ENCODE results near the gene IL15RA.
"Not testable (repeated sequence)": the region's sequence is repeated elsewhere in the genome, so short reads cannot be mapped to it uniquely, and the experiment has no call there.

The IL15RA gene

GRCh38 chr10:6005856-6006395 lies 28.6 kb upstream of the IL15RA start:
- no peak for DNase-seq

DNA sequence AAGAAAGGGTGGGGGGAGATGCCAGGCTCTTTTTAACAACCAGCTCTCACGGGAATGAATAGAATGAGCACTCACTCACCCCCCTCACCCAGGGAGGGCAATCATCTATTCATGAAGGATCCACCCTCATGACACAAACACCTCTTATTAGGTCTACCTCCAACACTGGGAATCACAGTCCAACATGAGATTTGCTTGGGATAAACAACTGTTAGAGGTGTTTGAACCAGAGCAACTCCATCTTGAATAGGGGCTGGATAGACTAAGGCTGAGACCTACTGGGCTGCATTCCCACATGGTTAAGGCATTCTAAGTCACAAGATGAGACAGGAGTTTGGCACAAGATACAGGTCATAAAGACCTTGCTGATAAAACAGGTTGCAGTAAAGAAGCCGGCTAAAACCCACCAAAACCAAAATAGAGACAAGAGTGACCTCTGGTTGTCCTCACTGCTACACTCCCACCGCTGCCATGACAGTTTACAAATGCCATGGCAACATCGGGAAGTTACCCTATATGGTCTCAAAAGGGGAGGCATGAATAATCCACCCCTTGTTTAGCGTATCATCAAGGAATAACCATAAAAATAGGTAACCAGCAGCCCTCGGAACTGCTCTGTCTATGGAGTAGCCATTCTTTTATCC lies 27.9 kb upstream of the IL15RA start:
- not testable (repeated sequence) for DNase-seq

GRCh38 chr10:6002809-6003510 lies 25.6 kb upstream of the IL15RA start:
- no peak for DNase-seq

DNA sequence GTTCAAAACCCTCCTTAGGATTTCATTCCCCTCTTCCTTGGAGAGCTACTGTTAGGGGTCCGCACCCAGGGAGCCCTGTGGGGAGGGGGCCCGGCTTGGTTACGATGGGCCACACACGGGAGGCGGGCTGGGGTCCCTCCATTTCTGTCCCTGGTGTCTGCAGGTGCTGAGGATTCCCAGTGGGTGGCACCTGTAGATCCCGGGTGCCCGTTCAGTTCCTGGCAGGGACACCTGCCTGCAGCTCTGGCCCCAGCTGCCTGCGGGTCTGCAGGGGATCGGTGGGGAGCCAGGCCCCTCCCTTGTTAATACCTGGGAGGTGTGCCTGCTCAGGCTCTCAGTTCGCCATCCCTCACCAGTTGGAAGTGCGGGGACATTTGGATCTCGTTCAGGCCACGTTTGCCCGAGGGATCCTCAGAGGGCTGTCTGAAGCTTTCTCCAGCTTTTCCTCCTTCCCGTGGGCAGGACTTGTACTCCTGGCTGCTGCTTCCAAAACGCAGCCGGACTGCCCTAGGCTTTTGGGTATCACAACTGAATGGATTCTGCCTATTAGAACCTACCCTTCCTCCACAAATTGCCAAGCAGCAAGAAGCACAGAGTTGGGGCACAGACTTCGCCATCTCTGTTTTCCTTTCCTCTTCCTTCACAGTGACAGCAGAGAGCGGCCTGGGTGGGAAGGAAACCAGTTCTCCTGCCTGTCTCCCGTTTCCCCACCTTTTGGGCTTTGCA lies 22.3 kb upstream of the IL15RA start:
- no peak for DNase-seq

DNA sequence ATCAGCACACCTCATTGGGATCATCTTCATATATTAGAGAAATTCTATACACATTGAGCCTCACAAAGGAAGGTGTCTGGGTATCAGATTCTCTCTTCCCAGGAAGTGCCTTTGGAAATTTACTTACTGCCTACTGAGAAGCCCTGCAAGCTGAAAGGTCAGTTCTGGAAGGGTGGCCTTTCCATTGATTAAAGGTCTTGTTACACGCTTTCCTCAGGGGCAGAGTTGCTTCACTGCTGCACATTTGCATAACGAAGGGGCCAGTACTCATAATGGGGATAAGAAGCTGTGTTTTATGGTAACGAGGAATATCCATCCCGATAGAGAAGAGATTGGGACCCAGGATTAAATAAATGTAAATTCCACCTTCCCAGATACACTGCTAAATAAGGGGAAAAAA lies 19.4 kb upstream of the IL15RA start:
- DNase-seq, result no peak

DNA sequence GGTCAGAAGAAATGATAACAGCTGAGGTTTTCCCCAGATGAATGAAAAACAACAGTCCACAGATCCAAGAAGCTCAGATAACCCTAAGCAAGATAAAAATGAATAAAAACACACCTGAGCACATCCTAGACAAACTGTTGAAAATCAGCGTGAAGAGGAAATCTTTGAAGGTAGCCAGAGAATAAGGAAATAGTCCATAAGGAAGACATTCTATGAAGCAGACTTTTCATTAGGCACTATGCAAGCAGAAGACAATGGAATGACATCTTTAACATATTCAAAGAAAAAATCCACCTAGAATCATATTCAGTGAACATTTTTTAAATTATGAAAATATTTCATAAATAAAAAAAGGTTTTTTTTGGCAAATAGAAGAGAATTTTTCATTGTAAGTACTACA lies 15.1 kb upstream of the IL15RA start:
- no peak for DNase-seq

- DNase-seq, result no peak
These were observed 14.4 kb upstream of the IL15RA start for GRCh38 chr10:5991708-5992107.

- DNase-seq, result no peak
These were observed 12.4 kb upstream of the IL15RA start for GRCh38 chr10:5989756-5990155.

DNA sequence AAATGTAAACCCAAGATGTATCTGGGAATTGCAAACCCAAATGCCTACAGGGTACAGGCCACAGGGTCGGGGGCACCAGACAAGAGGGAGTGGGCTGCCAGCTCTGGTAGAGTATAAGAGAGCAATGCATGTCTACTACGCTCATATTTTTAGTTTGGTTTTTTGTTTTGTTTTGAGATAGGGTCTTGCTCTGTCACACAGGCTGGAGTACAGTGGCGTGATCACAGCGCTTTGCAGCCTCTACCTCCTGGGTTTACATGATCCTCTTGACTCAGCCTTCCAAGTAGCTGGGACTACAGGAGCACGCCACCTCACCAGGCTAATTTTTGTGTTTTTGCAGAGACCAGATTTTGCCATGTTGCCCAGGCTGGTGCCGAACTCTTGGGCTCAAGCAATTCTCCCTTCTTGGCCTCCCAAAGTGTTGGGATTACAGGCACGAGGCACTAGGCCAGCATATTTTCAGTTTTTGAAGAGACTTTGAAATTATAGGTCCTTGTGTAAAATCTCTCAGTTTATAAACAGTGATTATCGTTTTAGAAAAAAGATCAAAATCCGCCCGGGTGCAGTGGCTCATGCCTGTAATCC lies 11.1 kb upstream of the IL15RA start:
- DNase-seq, result no peak

DNA sequence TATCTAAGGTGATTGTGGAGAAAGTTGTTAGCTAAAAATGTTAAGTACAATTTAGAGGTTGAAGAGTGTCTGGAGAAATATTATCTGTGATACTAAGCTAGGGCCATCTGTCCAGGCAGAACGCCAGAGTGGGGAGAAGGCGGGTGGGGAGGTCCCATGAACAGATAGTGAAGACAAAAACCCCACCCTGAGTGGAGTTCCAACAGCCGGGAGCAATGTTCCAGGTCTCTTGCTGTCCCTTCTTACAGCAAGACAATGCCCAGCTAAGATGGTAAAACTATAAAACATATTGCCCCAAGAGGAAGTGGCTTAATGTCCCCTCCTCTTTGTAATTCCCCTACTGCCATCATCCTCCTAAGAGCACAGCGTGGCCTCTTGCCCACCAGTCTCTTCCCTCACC lies 10.4 kb upstream of the IL15RA start:
- peak; percentile 43 for DNase-seq

- no peak for DNase-seq
These were observed 7.7 kb upstream of the IL15RA start for GRCh38 chr10:5985029-5985428.

- DNase-seq, result no peak
These were observed 6.4 kb upstream of the IL15RA start for GRCh38 chr10:5983774-5984173.

- no peak for DNase-seq
These were observed 4.2 kb upstream of the IL15RA start for GRCh38 chr10:5981529-5981928.

GRCh38 chr10:5978230-5978489 lies 817 bp upstream of the IL15RA start:
- DNase-seq, result peak; percentile 15

DNA sequence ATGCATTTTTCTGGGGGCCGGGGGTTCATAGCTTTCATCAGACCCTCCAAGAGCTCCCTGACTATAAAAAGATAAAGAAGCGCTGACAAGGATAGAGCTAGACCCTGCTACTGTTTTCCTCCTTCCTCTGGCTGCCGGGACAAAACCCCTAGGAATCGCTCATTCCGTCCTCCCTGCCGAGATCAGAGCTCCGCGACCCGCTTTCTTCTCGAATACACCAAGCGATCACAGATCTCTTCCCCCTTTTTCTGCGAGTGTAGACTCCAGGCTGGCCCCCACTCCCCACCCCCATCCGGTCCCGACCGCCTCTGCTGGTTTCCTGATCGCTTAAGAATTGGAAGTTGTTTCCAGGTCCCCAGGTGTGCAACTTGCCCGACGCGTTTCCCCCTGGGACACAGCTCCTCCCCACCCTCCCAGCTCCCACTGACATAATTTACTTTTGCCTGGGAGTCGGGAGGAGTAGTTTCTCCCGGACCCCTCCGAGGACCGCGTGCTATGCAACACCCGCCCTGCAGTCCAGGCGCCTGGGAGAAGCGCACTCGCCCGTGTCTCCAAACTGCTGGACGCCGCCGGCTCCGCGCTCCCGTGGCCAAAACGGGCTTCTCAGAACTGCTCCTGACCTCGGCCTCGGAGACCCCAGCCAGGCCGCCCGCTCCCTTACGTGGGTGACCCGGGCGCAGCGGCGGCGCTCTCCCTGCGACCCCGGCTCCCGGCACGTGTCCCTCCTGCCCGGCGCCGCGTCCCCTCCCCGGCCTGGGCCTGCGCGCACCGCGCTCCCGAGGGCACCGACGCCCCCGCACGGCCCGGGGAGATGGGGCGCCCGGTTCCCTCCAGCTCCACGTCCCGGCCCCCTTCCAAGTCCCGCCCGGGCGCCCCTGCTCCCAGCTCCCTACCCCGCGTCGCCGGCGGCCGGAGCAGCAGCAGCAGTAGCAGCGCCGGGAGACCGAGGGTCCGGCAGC lies 552 bp downstream of the IL15RA start:
- peak; percentile 60 for DNase-seq

DNA sequence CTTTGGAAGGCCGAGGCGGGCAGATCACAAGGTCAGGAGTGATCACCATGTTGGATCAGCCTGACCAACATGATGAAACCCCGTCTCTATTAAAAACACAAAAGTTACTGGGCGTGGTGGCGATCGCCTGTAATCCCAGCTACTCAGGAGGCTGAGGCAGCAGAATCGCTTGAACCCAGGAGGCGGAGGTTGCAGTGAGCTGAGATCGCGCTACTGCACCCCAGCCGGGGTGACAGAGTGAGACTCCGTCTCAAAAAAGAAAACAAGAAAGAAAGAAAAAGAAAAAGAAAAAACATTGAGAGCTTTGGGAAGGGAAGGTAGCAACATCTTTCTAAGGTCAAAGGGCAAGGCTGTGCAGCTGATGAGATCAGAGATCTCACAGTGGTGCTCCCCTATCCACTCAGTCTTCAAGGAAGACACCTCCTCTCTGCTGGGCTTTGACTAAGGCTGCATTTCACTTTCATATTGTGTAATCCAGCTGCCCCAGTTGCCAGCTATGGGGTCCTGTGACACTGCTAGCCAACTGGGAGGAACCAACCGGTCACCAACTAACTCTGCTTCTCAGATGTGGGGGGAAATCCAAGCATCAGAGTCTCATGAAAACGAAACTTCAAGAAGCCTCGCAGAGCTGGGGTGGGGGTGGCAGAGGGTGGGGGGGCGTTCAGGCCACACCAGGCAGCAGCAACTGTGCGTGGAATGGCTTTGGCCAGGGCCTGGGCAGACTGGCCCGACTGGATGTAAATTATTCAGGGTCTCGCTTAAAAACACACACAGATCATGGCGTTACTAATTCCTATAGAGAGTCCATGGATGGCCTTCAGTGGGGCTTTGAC lies 1.5 kb downstream of the IL15RA start:
- peak; percentile 98 for DNase-seq

DNA sequence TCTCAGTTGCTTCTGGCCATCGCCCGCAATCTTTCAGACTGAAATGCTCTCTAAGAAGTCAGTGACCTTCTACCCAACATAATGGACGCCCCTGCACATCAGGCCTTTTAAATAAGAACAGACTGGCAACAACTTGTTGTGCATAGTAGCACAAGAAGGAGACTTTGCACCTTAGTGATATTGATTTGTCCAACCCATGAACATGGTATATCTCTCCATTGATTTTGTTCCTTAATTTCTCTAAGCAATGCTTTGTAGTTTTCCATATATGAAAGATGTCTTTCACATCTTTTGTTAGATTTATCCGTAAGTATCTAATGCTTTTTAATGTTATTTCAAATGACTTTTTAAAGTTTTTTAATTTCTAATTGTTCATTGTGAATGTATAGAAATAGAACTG lies 4.3 kb downstream of the IL15RA start:
- no peak for DNase-seq

- no peak for DNase-seq
These were observed 5.5 kb downstream of the IL15RA start for GRCh38 chr10:5971886-5972285.

- DNase-seq, result peak; percentile 61
These were observed 6.0 kb downstream of the IL15RA start for GRCh38 chr10:5971315-5971832.

DNA sequence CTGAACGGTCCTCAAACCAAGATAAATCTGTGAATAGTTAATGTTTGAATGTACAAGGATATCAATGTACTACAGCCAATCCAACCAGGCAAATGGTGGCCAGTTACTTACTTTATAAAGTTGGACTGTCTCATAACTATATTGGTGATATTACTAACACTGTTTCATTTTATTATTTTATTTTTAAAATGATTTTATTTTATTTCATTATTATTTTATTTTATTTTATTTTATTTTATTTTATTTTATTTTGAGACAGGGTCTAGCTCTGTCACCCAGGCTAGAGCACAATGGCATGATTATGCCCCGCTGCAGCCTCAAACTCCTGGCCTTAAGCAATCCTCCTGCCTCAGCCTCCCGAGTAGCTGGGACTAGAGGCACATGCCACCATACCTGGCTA lies 6.8 kb downstream of the IL15RA start:
- no peak for DNase-seq

- no peak for DNase-seq
These were observed 7.3 kb downstream of the IL15RA start for GRCh38 chr10:5970066-5970465.
